NCI-H524 (cell line): ENCODE results near the gene PPM1A.
A peak's percentile ranks its signal among the peaks of the same experiment; 100 is the strongest.
"Not testable (repeated sequence)": the region's sequence is repeated elsewhere in the genome, so short reads cannot be mapped to it uniquely, and the experiment has no call there.

Experiments used
- DNase-seq, 2 experiments: peaks; one replicate each; lab custom pipeline; 2025; lab: John Stamatoyannopoulos, UW

PPM1A gene

DNA sequence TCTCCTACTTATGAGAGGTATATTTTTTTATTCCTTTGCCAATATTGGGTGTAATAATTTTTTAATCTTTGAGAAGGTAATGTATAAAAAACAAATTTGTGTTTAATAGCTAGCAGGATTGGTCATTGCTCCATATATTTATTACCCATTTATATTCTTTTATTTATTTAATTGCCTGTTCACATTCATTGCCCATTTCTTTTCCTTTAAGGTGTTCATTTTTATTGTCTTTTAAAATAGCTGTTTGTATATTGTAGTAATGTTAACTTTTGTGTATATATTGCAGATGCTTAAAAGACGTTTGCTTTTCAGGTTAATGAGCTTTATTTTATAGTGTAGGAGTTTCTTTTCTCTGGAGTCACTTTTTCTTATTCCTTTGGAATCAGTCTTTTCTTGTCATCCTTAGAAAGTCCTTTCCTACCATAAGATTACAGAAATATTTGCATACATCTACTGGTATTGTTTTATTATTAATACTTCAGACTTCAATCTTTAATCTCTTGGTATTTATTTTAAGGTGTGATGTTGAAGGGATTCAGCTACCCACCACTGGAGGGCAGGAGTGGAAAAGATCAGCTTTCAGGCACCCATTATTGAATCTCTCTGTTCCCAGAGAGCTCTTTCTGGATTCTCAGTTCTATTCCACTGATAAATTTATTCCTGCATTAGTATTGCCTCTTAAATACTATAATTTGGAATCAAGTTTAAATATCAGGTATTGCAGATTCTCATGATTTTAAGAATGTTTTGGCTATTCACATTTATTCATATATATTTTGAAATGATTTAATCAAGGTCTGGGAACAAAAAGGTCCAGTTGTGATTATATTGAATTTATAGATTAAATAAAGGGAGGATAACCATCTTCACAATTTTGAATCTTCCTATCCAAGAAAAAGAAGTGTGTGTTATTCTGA lies 17.3 kb downstream of the PPM1A start:
- DNase-seq: peak in 1 of 2 experiments; percentile 62

DNA sequence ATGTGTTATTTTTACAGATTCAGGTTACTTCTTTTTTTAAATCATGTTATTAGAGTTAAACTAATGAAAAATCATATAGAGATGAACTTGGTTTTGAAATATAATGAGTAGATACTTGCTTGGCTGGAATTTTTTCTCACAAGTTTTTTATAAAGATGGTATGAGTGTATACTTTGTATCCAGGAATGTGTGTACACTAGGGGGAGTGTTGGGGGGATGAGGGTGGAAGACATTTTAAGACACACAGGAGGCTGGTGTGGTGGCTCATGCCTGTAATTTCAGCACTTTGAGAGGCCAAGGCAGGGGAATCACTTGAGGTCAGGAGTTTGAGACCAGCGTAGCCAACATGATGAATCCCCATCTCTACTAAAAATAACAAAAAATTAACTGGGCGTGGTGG lies 23.2 kb downstream of the PPM1A start:
- DNase-seq: no peak

DNA sequence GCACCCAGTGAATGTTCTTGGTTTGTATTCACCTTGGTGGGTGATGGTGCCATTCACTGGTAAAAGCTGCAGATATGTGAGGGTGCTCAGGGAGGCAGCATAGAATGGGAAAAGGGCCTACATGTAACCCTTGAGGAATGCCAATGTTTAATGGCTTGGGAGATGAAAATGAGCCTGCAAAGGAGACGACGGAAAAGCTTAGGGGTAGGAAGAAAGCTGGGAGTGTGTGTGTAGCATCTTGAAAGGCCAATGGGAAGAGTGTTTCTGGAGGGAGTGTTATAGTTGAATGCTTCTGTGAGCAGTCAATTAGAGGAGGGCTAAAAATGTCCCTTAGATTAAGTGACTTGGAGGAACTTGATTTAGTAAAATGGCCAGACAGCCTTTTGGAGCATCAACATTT lies 24.9 kb downstream of the PPM1A start:
- no peak for DNase-seq

GRCh38 chr14:60274448-60274847 lies 25.4 kb downstream of the PPM1A start:
- DNase-seq: no peak

- no peak for DNase-seq
Observed at GRCh38 chr14:60275932-60276331, 26.9 kb downstream of the PPM1A start.

- no peak for DNase-seq
Observed at GRCh38 chr14:60276347-60276746, 27.3 kb downstream of the PPM1A start.

GRCh38 chr14:60277605-60278190 lies 28.7 kb downstream of the PPM1A start:
- no peak for DNase-seq

GRCh38 chr14:60278350-60278749 lies 29.3 kb downstream of the PPM1A start:
- no peak for DNase-seq

GRCh38 chr14:60287452-60287851 lies 38.4 kb downstream of the PPM1A start:
- no peak for DNase-seq

GRCh38 chr14:60288279-60288678 lies 39.3 kb downstream of the PPM1A start:
- DNase-seq: no peak

GRCh38 chr14:60294411-60295069 lies 45.5 kb downstream of the PPM1A start:
- no peak for DNase-seq

GRCh38 chr14:60300019-60300418 lies 51.0 kb downstream of the PPM1A start:
- no peak for DNase-seq

- DNase-seq: peak in 1 of 2 experiments; percentile 13
Observed at GRCh38 chr14:60301685-60302084, 52.7 kb downstream of the PPM1A start.

GRCh38 chr14:60302663-60303062 lies 53.6 kb downstream of the PPM1A start:
- no peak for DNase-seq

DNA sequence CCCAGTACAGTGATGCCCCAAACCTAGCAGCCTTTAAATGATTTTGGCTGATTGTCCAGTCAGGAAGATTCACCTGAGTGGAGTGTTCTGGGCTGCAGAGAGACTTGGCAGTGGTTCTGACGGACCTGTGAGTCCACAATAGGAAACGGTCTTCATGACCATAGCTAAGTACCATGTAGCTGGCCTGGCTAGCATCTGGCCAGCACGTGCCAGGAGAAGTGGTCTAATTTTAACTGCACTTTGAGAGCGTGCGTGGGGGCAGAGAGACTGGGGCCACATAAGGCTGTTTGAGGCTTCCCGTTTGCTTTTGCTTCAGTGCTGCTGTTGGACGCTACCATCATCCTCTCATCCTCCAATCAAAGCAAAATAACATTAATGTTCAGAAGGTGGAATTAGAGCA lies 54.7 kb downstream of the PPM1A start:
- no peak for DNase-seq

GRCh38 chr14:60304509-60304908 lies 55.5 kb downstream of the PPM1A start:
- DNase-seq: no peak

- peak in 1 of 2 experiments; percentile 66 for DNase-seq
Observed at GRCh38 chr14:60309867-60310552, 61.0 kb downstream of the PPM1A start.

DNA sequence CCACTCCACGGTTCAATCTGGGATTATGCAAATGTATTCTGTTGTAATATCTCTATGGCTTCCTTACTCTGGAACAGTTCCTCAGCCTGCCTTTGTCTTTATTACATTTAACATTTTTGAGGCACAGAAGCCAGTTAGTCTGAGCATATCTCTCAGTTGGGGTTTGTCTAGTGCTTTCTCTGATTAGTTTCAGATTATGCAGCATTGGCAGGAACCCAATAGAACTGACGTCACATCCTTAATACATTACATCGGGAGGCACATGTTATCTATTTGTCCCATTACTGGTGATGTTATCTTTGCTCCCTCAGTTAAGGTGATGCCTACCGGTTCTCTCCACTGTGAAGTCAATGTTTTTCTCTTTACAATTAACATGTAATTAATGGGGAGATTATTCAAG lies 62.4 kb downstream of the PPM1A start:
- DNase-seq: no peak

- DNase-seq: no peak
Observed at GRCh38 chr14:60313093-60313492, 64.1 kb downstream of the PPM1A start.

DNA sequence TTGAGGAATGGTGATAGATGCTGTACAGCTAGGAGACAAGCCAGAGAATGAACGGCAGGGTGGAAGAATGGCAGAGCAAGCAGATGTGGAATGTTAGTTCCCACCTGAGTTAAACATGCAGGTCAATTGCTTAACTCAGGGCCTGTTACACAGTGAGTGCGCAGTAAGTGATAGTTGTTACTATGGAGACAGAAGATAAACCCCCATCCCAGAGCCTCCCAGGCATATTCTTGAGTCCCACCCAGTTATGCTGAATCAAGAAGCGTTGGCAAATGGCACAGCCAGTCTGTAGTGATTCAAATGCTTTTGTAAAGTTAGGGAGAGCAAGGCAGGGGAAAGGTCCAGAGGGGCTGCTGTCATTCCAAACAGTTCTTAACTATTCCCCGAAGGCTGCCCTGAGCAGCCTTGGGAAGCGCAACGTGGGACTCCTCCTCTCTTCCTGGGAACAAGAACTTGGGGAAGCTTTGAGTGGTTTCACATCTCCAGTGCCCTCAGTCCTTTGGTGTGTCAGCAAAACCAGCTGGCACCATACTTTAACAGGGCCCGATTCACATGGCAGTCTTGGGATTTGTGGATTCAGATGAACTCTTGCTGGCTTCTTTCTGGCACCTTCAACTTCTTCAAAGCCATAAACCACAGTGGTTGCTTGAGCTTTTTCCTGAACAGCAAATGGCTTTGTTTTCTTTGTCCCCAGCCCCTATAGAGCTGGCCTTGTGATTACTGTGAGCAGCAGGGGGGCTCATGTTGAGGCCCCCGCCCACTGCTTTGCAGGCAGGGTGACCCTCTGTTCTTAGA lies 66.4 kb downstream of the PPM1A start:
- no peak for DNase-seq

- no peak for DNase-seq
Observed at GRCh38 chr14:60317609-60318008, 68.6 kb downstream of the PPM1A start.

DNA sequence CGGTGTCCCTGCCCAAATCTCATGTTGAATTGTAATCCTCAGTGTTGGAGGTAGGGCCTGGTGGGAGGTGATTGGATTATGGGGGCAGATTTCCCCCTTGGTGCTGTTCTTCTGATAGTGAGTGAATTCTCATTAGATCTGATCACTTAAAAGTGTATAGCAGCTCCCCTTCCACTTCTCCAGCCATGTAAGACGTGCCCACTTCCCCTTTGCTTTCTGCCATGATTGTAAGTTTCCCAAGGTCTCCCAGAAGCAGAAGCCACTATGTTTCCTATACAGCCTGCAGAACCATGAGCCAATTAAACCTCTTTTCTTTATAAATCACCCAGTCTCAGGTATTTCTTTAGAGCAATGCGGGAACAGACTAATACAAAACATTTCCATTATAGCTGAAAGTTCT lies 71.8 kb downstream of the PPM1A start:
- DNase-seq: not testable (repeated sequence)
